Measurements from ENCODE around the gene COL23A1. TPM values are rescaled to one million over a fixed set of nuclear protein-coding genes. Genes with fewer than 3 reads are reported as not detected.

COL23A1 gene
- polyA plus RNA-seq, 2 of the 4 experiments (the other 2 are of a cell fraction) = not detected

DNA sequence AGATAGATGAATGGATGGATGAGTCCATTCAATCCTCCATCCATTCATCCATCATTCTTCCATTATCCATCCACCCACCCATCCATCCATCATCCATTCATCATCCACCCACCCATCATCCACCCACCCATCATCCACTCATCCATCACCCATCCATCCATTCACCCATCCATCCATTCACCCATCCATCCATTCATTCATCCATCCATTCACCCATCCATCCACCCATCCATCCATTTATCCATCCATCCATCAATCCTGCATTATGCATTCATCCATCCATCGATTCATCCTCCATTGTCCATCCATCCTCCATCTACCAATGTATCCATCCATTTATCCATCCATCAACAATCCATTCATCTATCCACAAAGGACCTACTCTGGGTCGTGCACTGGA lies 344.8 kb downstream of the COL23A1 start:
- Histone ChIP-seq H3K9me3 (no peaks in the 10 kb centered on the region), H3K4me2 (no peak overlapping the region), H3K27ac (no peak overlapping the region), H3K4me3 (no peak overlapping the region), H3K4me1 (no peaks in the 10 kb centered on the region)
- TF ChIP-seq NPAS2 (CRISPR knock-in tag; IDR thresholded peaks at IDR 0.05; ENCODE audit: borderline replicate concordance) = no peak
- TF ChIP-seq RAD21 (conservative IDR thresholded peaks at IDR 0.05 in 1 of 2, IDR thresholded peaks at IDR 0.05 in 1 of 2) = no peak
- no peak for TF ChIP-seq POLR2AphosphoS2 (conservative IDR thresholded peaks at IDR 0.05; ENCODE audit: low read length)
- TF ChIP-seq, protein P1, sequence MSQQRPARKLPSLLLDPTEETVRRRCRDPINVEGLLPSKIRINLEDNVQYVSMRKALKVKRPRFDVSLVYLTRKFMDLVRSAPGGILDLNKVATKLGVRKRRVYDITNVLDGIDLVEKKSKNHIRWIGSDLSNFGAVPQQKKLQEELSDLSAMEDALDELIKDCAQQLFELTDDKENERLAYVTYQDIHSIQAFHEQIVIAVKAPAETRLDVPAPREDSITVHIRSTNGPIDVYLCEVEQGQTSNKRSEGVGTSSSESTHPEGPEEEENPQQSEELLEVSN (IDR thresholded peaks at IDR 0.05; ENCODE audit: borderline replicate concordance, low read depth) = no peak
- TF ChIP-seq POLR2A (IDR thresholded peaks at IDR 0.05; ENCODE audit: low read length) = no peak
- TF ChIP-seq JUNB (IDR thresholded peaks at IDR 0.05) = no peak
- no peak for TF ChIP-seq ZSCAN20 (CRISPR knock-in tag; IDR thresholded peaks at IDR 0.05)
- TF ChIP-seq, protein P2, sequence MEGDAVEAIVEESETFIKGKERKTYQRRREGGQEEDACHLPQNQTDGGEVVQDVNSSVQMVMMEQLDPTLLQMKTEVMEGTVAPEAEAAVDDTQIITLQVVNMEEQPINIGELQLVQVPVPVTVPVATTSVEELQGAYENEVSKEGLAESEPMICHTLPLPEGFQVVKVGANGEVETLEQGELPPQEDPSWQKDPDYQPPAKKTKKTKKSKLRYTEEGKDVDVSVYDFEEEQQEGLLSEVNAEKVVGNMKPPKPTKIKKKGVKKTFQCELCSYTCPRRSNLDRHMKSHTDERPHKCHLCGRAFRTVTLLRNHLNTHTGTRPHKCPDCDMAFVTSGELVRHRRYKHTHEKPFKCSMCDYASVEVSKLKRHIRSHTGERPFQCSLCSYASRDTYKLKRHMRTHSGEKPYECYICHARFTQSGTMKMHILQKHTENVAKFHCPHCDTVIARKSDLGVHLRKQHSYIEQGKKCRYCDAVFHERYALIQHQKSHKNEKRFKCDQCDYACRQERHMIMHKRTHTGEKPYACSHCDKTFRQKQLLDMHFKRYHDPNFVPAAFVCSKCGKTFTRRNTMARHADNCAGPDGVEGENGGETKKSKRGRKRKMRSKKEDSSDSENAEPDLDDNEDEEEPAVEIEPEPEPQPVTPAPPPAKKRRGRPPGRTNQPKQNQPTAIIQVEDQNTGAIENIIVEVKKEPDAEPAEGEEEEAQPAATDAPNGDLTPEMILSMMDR (IDR thresholded peaks at IDR 0.05) = no peak
- FAIRE-seq (no peak), DNase-seq (ENCODE audit: low read depth in 1 of 2, low spot score in 1 of 2) (no peak), ATAC-seq (no peak)
- CTCF ChIA-PET = no interaction called here
- POLR2A ChIA-PET = no interaction called here
- WGBS (ENCODE audit: missing lambda C conversion rate) = 5% methylated on average over 2 of the region's 2 CpGs

DNA sequence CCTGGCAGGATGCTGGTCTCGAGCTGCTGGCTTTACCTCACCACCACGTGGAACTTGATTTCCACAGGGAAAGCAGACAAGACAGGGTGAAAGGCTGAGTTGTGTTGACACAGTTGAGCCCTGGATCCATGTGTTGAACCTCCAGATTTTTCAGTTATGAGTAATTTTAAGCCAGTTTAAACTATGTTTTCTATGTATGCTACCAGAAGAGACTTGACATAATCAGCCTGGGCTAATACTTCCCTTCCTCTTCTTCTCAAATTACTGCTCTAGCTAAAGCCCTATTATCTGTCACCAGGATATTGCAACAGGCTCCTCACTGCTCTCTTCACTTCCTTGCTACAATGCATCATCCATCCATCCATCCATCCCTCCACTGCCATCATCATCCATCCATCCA lies 345.6 kb downstream of the COL23A1 start:
- ChIA-PET CTCF (interaction anchor here (0.8 kb wide), 1 partner anchor 14 kb away, joined by 3 read pairs; no protein-coding TSS in a partner anchor), POLR2A (no interaction called here)
- 6% methylated on average over 2 of the region's 2 CpGs for WGBS (ENCODE audit: missing lambda C conversion rate)
- no peaks in the 10 kb centered on the region for H3K4me1 ChIP-seq
- no peak overlapping the region for H3K4me2 ChIP-seq
- FAIRE-seq = no peak
- TF ChIP-seq RCOR1 (IDR thresholded peaks at IDR 0.05; ENCODE audit: low read depth, low read length) = no peak
- no peak for TF ChIP-seq CHD2 (IDR thresholded peaks at IDR 0.05; ENCODE audit: low read length, partially characterized antibody)
- TF ChIP-seq, protein P2 (IDR thresholded peaks at IDR 0.05) = no peak
- TF ChIP-seq, protein P3, sequence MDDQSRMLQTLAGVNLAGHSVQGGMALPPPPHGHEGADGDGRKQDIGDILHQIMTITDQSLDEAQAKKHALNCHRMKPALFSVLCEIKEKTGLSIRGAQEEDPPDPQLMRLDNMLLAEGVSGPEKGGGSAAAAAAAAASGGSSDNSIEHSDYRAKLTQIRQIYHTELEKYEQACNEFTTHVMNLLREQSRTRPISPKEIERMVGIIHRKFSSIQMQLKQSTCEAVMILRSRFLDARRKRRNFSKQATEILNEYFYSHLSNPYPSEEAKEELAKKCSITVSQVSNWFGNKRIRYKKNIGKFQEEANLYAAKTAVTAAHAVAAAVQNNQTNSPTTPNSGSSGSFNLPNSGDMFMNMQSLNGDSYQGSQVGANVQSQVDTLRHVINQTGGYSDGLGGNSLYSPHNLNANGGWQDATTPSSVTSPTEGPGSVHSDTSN (IDR thresholded peaks at IDR 0.05) = no peak
- TF ChIP-seq PHF8 (IDR thresholded peaks at IDR 0.05; ENCODE audit: borderline replicate concordance, low read depth) = no peak
- TF ChIP-seq, protein P4, sequence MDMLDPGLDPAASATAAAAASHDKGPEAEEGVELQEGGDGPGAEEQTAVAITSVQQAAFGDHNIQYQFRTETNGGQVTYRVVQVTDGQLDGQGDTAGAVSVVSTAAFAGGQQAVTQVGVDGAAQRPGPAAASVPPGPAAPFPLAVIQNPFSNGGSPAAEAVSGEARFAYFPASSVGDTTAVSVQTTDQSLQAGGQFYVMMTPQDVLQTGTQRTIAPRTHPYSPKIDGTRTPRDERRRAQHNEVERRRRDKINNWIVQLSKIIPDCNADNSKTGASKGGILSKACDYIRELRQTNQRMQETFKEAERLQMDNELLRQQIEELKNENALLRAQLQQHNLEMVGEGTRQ (IDR thresholded peaks at IDR 0.05) = no peak
- TF ChIP-seq EHMT2 (IDR thresholded peaks at IDR 0.05; ENCODE audit: low read depth) = no peak
- no peak for TF ChIP-seq MAFK (IDR thresholded peaks at IDR 0.05; ENCODE audit: partially characterized antibody)
- no peak for TF ChIP-seq CHD4 (IDR thresholded peaks at IDR 0.05; ENCODE audit: borderline replicate concordance)
- no peak for TF ChIP-seq RFX5 (IDR thresholded peaks at IDR 0.05)
- no peak for TF ChIP-seq HOXB13 (CRISPR knock-in tag; IDR thresholded peaks at IDR 0.05; ENCODE audit: low read depth)
- no peak for TF ChIP-seq TP53 (CRISPR knock-in tag; IDR thresholded peaks at IDR 0.05)
- TF ChIP-seq TFCP2L1 (CRISPR knock-in tag; IDR thresholded peaks at IDR 0.05) = no peak
- TF ChIP-seq HOXB5 (CRISPR knock-in tag; IDR thresholded peaks at IDR 0.05) = no peak
- no peak for TF ChIP-seq CBX8 (IDR thresholded peaks at IDR 0.05)
- TF ChIP-seq HOXA7 (CRISPR knock-in tag; IDR thresholded peaks at IDR 0.05) = no peak
- no peak for TF ChIP-seq JUNB (IDR thresholded peaks at IDR 0.05)
- TF ChIP-seq BHLHE40 (IDR thresholded peaks at IDR 0.05; ENCODE audit: low read depth, low read length) = no peak
- TF ChIP-seq SMC3 (IDR thresholded peaks at IDR 0.05) = no peak
- no peak for TF ChIP-seq FOXS1 (CRISPR knock-in tag; IDR thresholded peaks at IDR 0.05)
- no peak overlapping the region for H3K27ac ChIP-seq
- H3K4me3 ChIP-seq = no peak overlapping the region
- no peak for ATAC-seq
- H3K9me3 ChIP-seq = no peaks in the 10 kb centered on the region
- no peak for DNase-seq (ENCODE audit: low read depth in 1 of 2, low spot score in 1 of 2)

Data from A549 (cell line).